ENCODE data around the gene RASGRP3. TPM values are rescaled to one million over a fixed set of nuclear protein-coding genes. Genes with fewer than 3 reads are reported as not detected.

The RASGRP3 gene
- total RNA-seq, 1 experiment from 2014 or later: 0.72 TPM

- peaks cover 33% of the 10 kb centered on the region for H3K79me2 ChIP-seq (ENCODE audit: low read depth)
- DNase-seq: peak in 1 of 2 experiments; percentile 25
- POLR2A ChIA-PET (ENCODE audit: unreplicated experiment): no interaction called here
- intact Hi-C loops (cut with micrococcal nuclease; ENCODE audit: unreplicated experiment): no loop called here
- TF ChIP-seq EZH2 (IDR thresholded peaks at IDR 0.05; ENCODE audit: low read depth) (no peak), CTCF (conservative IDR thresholded peaks at IDR 0.05) (no peak)
- no peak overlapping the region for H2AFZ ChIP-seq
- peak overlapping the region; percentile 96 for H3K4me2 ChIP-seq
- no peaks in the 10 kb centered on the region for H3K27me3 ChIP-seq (ENCODE audit: insufficient read depth, low read depth)
- H3K4me1 ChIP-seq (replicated peaks; ENCODE audit: insufficient read depth): peaks cover 16% of the 10 kb centered on the region
- no TSS peak for BruUV-seq (replicated peaks)
- H3K9me3 ChIP-seq (ENCODE audit: insufficient read depth, low read depth): no peaks in the 10 kb centered on the region
- no peak overlapping the region for H3K4me3 ChIP-seq
- CTCF ChIA-PET: no interaction called here
- no peaks in the 10 kb centered on the region for H3K9me2 ChIP-seq (ENCODE audit: insufficient read depth)
- H3F3A ChIP-seq (ENCODE audit: insufficient read depth, low read depth): no peaks in the 10 kb centered on the region
- no peak overlapping the region for H3K27ac ChIP-seq
- H3K36me3 ChIP-seq (ENCODE audit: low read depth): peaks cover 16% of the 10 kb centered on the region
- H4K20me1 ChIP-seq (ENCODE audit: insufficient read depth): peaks cover 3% of the 10 kb centered on the region; the same call in 1 of the 2 replicates
Measured at GRCh38 chr2:33597026-33597425, 120.6 kb downstream of the RASGRP3 start.

DNA sequence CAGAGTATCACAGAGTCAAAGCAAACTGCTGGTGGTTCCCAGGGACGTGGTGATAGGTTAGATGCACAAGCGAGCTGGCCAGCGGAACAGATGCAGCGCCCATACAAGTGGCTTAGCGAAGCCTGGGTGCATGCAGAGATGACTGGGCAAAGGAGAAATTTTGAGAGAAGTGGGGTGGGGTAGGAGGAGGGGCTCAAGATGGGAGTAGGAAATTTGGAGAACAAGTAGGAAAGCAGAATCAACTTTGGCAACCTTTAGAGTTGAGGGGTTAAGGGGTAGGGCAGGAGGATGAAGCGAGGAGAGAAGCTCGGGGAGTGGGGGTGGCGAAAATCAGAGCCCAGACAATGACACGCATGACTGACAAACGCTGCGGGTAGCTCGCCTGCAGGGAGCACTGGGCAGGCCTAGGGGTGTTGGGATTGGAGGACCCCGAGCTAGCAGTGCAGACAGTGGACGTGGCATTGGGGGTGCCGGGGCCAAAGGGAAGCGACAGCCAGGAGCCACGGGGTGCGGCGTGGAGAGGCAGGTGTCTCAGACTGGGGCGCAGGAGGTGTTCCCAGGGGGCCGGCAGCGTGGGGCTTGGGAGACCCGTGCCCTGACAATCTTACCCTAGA, 122.2 kb downstream of the RASGRP3 start:
- POLR2A ChIA-PET (ENCODE audit: unreplicated experiment): interaction anchor here (0.6 to 0.7 kb wide), 2 partner anchors 83 to 1747 kb away, joined by 4 to 6 read pairs; no protein-coding TSS in a partner anchor
- CTCF ChIA-PET: interaction anchor here (0.7 to 1.6 kb wide), 2 partner anchors 15 to 123 kb away, joined by 3 to 4 read pairs; no protein-coding TSS in a partner anchor
- no peak overlapping the region for H3K27ac ChIP-seq
- H4K20me1 ChIP-seq (ENCODE audit: insufficient read depth): peaks cover 3% of the 10 kb centered on the region; the same call in 1 of the 2 replicates
- DNase-seq: peak; percentile 28 to 37
- peaks cover 33% of the 10 kb centered on the region for H3K79me2 ChIP-seq (ENCODE audit: low read depth)
- intact Hi-C loops (cut with micrococcal nuclease; ENCODE audit: unreplicated experiment): no loop called here
- TF ChIP-seq EZH2 (IDR thresholded peaks at IDR 0.05; ENCODE audit: low read depth) (no peak), CTCF (conservative IDR thresholded peaks at IDR 0.05) (no peak)
- H3K36me3 ChIP-seq (ENCODE audit: low read depth): peaks cover 13% of the 10 kb centered on the region
- H3K9me3 ChIP-seq (ENCODE audit: insufficient read depth, low read depth): no peaks in the 10 kb centered on the region
- H3K4me1 ChIP-seq (replicated peaks; ENCODE audit: insufficient read depth): peaks cover 16% of the 10 kb centered on the region
- H3F3A ChIP-seq (ENCODE audit: insufficient read depth, low read depth): no peaks in the 10 kb centered on the region
- H3K4me3 ChIP-seq: peak overlapping the region; percentile 76
- no peaks in the 10 kb centered on the region for H3K27me3 ChIP-seq (ENCODE audit: insufficient read depth, low read depth)
- peak overlapping the region; percentile 96 for H3K4me2 ChIP-seq
- peak overlapping the region; percentile 94 for H2AFZ ChIP-seq
- BruUV-seq (replicated peaks): no TSS peak
- H3K9me2 ChIP-seq (ENCODE audit: insufficient read depth): no peaks in the 10 kb centered on the region

DNA sequence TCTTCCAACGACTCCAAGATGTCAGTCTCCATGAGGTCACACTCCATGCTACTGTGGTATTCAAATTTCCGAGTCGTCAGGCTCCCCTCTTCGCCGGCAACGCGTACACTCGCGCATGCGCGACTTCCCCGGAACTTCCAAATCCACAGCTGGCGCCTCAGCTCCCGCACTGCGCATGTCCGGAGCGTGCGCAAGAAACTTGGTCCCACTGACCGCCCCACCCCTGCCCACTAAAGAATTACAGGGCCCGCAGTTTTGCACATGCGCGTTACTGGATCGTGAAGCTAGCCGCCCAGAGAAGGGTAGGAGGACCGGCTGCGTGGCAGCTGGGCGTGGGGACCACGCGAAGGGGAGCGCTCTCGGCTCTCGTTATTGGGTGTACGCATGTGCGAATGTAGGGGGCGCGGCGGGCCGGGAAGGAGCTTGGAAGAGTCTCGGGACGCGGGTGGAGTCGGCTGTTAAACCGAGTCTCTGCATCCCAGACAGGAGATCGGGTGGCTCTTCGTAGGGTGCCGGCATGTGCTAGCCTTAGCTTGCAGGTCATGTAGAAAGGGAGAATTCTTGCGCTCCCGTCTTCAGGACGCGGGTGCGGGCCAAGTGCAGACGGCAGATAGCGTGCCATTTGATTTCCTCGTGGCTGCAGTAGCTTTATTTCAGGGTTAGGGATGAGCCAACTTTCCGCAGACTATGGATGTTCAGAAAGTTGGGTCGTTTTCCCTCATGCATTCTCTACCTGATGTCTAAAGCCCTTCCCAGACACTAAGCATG, 122.9 kb downstream of the RASGRP3 start, which contains the start of gene FAM98A:
Gene FAM98A, minus strand, starts transcription at position 125 of the 768 bp plus-strand sequence. Its CDS starts 78 bp downstream, at position 47.
- ChIA-PET POLR2A (ENCODE audit: unreplicated experiment) (interaction anchor here (0.6 kb wide), 2 partner anchors 82 to 1204 kb away, joined by 3 to 4 read pairs; no protein-coding TSS in a partner anchor), CTCF (interaction anchor here (0.6 to 1.6 kb wide), 2 partner anchors 16 to 565 kb away, joined by 4 to 6 read pairs; no protein-coding TSS in a partner anchor)
- DNase-seq: peak; percentile 95 to 98
- H3K4me1 ChIP-seq (replicated peaks; ENCODE audit: insufficient read depth): peaks cover 16% of the 10 kb centered on the region
- no TSS peak for BruUV-seq (replicated peaks)
- peaks cover 3% of the 10 kb centered on the region; the same call in 1 of the 2 replicates for H4K20me1 ChIP-seq (ENCODE audit: insufficient read depth)
- H3K9me3 ChIP-seq (ENCODE audit: insufficient read depth, low read depth): no peaks in the 10 kb centered on the region
- no peak; the same call in 1 of the 2 replicates for TF ChIP-seq CTCF (conservative IDR thresholded peaks at IDR 0.05)
- peaks cover 33% of the 10 kb centered on the region for H3K79me2 ChIP-seq (ENCODE audit: low read depth)
- intact Hi-C loops (cut with micrococcal nuclease; ENCODE audit: unreplicated experiment): no loop called here
- peak within 1 kb of the TSS; percentile 76 for H3K4me3 ChIP-seq
- peak within 1 kb of the TSS; percentile 94 for H2AFZ ChIP-seq
- H3K27me3 ChIP-seq (ENCODE audit: insufficient read depth, low read depth): no peaks in the 10 kb centered on the region
- peaks cover 8% of the 10 kb centered on the region for H3K36me3 ChIP-seq (ENCODE audit: low read depth)
- no peaks in the 10 kb centered on the region for H3K9me2 ChIP-seq (ENCODE audit: insufficient read depth)
- H3F3A ChIP-seq (ENCODE audit: insufficient read depth, low read depth): no peaks in the 10 kb centered on the region
- no peak within 1 kb of the TSS for H3K27ac ChIP-seq
- peak within 1 kb of the TSS; percentile 96 for H3K4me2 ChIP-seq

Measured in PC-9 (cell line).